ENCODE data around the gene NOC2L. TPM values are rescaled to one million over a fixed set of nuclear protein-coding genes. Genes with fewer than 3 reads are reported as not detected.

The NOC2L gene
- total and polyA plus RNA-seq, 9 of the 15 experiments (the other 6 are each of a cell fraction or from before 2014, with no cell fraction given): 4.0 to 410 (median 200) TPM

GRCh38 chr1:999725-1000356, 40.8 kb upstream of the NOC2L start, which contains the start of gene HES4 (continued):
- TF ChIP-seq HDAC6 (IDR thresholded peaks at IDR 0.05; ENCODE audit: low read depth, low read length) (no peak), LARP7 (IDR thresholded peaks at IDR 0.05) (no peak), OTX1 (CRISPR knock-in tag; IDR thresholded peaks at IDR 0.05) (no peak), ZNF146 (CRISPR knock-in tag; IDR thresholded peaks at IDR 0.05; ENCODE audit: unreplicated experiment) (no peak), XRCC4 (IDR thresholded peaks at IDR 0.05; ENCODE audit: extremely low read depth, insufficient read depth, insufficient read length) (no peak), ZFP30 (CRISPR knock-in tag; IDR thresholded peaks at IDR 0.05; ENCODE audit: borderline replicate concordance) (no peak), NR2F6 (CRISPR knock-in tag; IDR thresholded peaks at IDR 0.05) (peak; percentile 67; the same call in 1 of the 2 replicates), RAD21 (CRISPR knock-in tag; conservative IDR thresholded peaks at IDR 0.05 in 1 of 2, IDR thresholded peaks at IDR 0.05 in 1 of 2) (no peak), ZNF780A (CRISPR knock-in tag; IDR thresholded peaks at IDR 0.05) (no peak), UBTF (IDR thresholded peaks at IDR 0.05; ENCODE audit: borderline replicate concordance in 1 of 2, low read depth in 2 of 2, low read length in 2 of 2) (peak in 1 of 2 experiments; percentile 85; a peak in 3 of 4 replicates), PURB (CRISPR knock-in tag; IDR thresholded peaks at IDR 0.05; ENCODE audit: low read depth) (no peak), SRSF1 (IDR thresholded peaks at IDR 0.05; ENCODE audit: low read depth, low read length) (no peak), NR4A1 (CRISPR knock-in tag; IDR thresholded peaks at IDR 0.05) (no peak), NR4A1 (tag; IDR thresholded peaks at IDR 0.05) (no peak), HOMEZ (CRISPR knock-in tag; IDR thresholded peaks at IDR 0.05) (no peak), ZNF316 (IDR thresholded peaks at IDR 0.05) (no peak), KLF1 (tag; IDR thresholded peaks at IDR 0.05) (peak; percentile 69; the same call in 1 of the 2 replicates), KAT8 (IDR thresholded peaks at IDR 0.05; ENCODE audit: low read depth) (no peak), PBX2 (CRISPR knock-in tag; IDR thresholded peaks at IDR 0.05; ENCODE audit: low read depth) (peak; percentile 70), PBX2 (tag; conservative IDR thresholded peaks at IDR 0.05; ENCODE audit: low read depth) (no peak), DDX20 (tag; IDR thresholded peaks at IDR 0.05; ENCODE audit: low read depth) (no peak), ZNF79 (CRISPR knock-in tag; IDR thresholded peaks at IDR 0.05; ENCODE audit: low read depth) (no peak), ZNF507 (tag; conservative IDR thresholded peaks at IDR 0.05) (no peak)
